Stimulated activated naive CD4-positive, alpha-beta T cell treated with Interleukin-2 at 50 U/mL for 16 hours (primary cell): ENCODE data around the gene CTNNBIP1.
"Not testable (repeated sequence)": the region's sequence is repeated elsewhere in the genome, so short reads cannot be mapped to it uniquely, and the experiment has no call there.

Experiments
- DNase-seq: peaks from one replicate; lab custom pipeline; 2025; lab: John Stamatoyannopoulos, UW

CTNNBIP1 gene

DNA sequence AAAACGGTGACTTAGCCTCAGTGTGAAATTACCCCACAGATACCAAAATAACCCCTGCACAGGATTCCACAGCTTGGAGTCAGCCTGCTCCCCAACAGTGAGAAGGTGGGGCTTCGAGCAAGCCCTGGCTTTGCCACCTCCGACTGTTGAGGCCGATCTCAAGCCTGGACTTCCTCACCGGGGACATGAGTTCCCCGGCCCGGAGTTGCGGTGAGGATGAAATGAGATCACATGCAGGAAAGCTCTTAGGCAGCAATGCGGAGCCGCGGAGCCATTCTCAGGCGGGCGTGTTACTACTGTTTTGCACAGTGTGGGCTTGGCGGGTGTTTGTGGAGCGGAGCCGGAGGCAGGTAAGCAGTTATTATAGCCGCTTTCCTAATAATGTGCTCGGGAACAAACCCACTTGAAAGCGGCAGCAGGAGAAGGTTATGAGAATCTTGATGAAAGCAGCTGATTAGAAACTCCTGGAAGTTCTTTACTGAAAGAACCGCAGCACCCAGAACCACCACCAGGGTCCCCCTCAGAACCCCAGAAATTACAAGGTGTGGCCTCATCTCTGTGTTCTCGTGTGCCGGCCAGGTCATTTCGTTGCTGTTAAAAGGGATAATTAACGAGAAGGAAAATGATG, 82.4 kb downstream of the CTNNBIP1 start:
- DNase-seq: peak; percentile 16

DNA sequence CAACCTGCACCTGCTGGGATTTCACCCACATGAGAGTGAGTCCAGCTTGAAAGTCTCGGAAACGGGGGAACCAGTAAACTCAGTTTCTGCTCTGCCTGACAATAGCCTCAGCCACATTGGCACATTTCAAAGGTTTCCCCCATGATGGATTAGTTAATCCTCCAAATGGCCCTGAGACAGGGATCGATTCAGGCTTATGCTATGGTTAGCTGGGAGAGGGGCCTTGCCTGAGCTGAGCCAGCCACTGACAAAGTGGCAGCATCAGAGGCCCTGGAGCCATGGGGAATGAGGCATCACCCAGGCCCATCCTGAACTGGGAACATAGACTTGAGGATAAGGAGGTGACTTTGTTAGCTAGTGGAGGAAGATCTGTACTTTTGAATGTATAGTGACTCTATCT, 83.5 kb downstream of the CTNNBIP1 start:
- DNase-seq: no peak

DNA sequence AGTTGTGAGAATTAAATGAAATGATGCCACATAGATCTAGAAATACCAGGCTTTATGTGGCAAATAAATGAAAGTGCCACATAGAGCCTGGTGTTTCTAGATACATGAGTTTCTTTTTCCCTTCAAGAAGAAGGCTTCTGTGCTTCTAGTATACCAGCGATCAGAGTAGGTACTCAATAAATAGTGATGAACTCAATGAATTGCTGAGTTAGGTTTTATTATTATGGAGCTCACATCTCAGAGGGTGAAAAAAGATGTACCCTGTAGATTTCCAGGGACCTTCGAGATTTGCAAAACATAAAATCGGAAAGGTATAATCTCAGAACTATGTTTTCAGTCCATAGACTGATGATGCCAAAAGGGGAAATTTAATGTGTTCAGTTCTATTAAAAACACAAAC, 84.0 kb downstream of the CTNNBIP1 start:
- DNase-seq: no peak

DNA sequence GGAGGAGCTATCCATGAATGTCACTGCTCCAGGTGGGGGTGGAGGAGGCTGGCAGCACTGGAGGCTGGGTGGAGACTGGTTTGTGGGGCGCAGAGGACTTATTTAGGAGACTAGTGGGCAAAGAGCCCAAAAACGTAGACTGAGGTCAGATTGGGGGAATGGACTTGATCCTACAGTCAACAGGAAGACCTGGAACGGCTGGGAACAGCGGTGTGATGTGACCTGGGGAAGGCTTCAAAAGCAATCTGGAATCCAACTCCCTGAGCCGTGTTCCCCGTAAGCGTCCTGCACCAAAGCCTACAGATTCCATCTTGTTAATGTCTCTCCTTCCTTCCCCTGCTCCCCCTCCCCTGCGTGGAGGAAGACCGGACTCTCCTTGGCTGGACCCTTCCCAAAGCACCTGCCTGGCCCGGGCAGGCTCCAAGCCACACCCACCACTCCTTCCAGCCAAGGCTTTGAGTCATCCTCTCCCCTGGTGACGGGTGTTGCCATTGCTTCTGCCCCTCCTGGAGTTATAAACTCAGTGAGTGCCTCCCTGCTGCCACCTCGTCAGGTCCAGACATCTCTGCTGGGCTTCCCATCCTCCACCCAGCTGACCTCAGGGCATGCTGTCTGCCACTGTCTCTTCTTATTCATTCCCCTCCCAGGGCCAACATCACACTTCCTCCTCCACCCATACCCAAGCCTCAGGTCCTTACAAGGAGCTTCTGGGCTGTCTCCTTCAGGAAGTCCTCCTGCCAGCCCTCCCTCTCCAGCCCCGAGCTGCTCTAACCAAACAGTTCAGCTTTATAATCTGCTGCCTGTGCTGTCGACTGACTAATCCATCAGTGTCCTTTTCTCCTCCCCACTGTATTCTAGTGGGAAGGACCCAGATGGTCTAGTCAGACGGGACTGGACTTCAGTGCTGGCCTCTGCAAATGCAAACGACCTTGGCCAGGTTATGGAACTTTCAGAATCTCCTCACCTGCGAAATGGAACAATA, 84.7 kb downstream of the CTNNBIP1 start:
- DNase-seq: peak; percentile 19

DNA sequence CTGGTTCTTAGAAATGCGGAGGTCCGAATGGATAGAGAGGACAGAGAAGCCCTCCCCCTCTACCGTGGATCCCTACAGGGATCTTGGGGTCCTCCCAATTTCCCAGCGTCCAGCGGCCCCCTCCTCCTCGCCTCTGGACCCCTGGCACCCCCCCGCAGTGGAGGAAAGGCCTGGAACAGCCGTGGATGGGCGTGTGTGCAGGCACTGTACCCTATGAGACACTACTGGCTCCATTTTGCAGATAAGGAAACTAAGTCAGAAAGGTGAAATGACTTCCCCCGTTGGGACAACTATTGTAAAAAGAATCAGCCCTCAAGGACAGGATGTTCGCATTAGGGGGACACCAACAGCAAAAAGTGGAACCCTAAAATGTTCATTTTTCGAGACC, 85.4 kb downstream of the CTNNBIP1 start:
- no peak for DNase-seq

DNA sequence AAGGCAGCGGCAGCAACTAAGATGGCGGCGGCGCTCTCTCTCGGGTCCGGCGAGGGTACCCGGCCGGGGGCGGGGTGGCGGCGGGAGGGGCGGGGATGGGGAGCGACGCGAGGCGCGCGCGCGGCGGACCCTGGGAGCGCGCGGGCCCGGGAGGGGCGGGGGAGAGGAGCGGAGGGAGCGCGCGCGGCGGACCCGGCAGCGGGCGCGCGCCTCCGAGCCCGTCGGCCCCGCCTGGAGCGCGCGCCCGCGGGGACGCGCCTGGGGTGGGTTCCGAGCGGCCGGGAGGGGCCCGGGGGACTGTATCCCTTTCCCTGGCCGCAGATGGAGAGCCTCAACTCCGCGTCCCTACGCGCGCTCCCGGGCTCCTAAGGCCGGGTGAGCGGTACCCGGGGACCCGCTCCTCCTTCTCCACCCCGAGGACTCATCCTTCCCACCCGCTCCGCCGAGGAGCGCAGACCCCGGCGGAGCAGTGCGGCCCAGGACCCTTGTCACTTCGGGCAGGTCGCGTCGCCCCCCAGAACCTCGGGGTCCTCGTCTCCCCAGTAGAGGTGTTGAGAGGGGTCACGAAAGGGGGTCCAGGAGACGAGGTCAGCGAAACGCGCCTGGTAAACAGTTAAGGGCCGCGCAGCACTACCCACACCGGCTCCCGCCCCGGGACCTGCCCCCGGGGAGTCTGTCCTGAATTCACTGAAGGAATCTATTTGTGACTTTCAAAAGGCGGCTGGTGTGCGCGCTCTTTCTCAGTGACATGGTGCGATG, 85.9 kb downstream of the CTNNBIP1 start, which contains the start of gene CLSTN1:
CLSTN1 (minus strand) TSS at position 23 of the 759 bp plus-strand sequence. CDS start 232 bp downstream, outside the sequence.
- peak; percentile 86 for DNase-seq

DNA sequence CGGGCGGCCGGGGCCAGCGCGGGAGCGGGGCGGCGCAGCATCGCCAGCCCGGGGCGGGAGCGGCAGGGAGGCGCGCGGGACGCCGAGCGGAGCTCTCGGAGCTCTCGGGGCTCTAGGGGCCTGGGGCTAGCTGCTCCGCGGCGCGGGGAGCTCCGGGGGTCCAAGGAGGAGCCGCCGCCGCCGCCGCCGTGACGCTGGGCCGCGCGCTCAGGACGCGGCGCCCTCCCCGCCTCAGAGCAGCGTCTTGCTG, 86.5 kb downstream of the CTNNBIP1 start:
- no peak for DNase-seq

DNA sequence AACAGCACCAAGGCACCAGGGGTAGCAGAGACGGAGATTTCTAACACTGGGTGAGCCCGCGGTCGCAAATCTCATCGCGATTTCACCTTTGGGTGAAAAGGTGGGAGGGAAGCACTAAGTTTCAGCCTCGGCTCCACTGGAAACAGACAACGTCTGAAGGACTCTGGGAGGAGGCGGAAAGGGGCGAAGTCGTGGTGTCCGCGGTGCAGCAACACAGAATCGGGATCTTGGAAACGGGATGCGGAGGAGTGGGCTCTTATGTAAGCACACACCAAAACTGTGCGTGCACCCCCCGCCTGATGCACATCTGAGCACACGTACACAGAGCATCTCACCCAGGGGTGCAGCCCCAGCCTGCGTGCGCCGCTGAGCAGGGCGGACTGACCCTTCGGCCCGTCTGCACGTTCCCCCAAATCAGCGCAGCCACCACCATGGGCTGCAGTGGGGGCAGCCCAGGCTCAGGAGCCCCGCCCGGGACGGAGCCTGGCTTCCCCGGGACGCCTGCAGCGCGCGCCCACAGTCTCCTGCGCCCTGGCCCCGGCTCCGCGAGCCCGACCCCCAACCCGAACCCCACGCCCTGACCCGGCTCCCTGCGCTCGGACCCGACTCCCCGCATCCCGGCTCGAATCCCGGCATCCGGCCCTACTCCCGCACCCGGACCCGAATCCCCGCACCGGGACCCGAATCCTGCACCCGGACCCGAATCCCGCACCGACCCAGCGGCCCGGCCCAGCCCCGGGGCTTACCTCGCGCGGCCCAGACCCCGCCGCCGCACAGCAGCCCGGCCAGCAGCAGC, 87.0 kb downstream of the CTNNBIP1 start:
- DNase-seq: peak; percentile 35

DNA sequence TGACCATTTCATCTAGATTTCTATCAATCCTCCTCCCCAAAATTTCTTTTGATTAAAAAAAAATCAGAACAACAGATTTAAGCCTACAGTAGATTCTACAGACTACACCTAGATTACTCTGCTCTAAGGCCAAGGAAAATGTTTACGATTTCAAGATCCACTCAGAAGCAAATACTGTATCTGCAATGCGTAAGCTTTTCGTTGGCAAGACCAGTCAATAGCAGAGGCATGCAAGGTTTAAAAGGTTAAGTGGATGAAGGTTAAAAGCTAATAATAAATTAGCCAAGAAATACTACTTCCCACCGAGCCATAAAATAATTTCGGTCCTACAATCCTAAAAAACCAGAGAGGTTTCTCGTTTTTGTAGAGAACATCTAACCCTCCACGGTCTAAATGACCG, 87.6 kb downstream of the CTNNBIP1 start:
- no peak for DNase-seq

DNA sequence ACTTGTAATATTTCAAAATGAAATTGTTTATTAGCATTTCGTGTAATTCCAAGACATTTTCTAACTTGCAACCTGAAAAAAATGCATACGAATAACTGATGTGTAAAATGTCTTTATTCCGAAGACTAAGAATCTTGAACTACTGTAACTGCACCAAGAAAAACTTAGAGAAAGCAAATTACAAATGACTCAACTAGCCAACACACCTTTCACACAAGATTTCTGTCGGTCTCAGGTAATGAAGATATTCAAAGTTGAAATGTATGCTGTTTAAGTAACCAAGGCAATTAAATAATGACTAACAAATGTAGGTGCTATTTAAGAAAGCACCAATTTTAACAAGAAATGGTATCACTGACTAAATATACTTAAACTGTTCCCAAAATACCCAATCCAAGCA, 88.4 kb downstream of the CTNNBIP1 start:
- DNase-seq: no peak

DNA sequence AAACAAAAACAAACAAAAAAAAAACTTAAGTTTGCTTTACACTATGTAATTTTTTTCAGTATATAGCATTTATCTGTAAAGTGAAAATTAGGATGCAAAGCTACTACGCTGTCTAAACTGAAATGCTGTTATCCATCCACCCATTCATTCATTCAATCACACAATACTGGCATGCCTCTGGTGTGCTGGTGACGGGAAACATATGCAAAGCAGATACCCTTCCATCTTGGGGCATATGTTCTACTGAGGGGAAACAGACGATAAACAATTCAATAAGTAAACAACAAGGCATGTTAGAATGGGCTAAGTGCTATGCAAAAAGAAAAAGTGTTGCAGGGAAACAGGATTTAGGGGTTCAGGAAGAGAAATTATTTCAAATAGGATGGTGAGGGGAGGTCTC, 89.5 kb downstream of the CTNNBIP1 start:
- no peak for DNase-seq

DNA sequence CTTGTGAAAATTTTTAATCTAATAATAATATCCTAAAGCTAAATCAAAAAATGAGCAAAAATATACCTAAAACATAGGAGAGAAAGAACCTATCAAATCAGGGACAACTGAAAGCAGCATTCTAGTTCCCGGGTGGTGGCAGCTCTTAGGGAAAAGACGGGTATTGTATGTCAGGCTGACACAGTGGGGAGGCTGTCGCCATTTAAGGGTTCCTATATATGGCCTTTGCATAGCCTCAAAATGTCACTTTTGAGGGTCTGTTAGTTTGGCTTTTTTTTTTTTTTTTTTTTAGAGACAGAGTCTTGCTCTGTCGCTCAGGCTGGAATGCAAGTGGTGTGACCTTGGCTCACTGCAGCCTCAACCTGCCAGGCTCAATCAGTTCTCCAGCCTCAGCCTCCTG, 92.3 kb downstream of the CTNNBIP1 start:
- DNase-seq: no peak

DNA sequence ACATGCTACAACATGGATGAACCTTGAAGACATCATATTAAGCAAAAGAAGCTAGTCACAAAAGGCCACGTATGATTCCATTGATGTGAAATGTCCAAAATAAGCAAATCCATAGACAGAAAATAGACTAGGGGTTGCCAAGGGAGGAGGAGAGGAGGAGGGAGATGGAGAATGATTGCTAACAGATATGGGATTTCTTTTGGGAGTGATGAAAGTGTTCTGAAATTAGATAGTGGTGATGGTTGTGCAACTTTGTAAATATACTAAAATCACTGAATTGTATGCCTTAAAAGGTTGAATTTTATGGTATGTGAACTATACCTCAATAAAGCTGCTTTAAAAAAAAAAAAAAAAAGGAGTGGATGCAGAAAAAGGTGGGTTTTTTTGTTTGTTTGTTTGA, 93.9 kb downstream of the CTNNBIP1 start:
- no peak for DNase-seq

DNA sequence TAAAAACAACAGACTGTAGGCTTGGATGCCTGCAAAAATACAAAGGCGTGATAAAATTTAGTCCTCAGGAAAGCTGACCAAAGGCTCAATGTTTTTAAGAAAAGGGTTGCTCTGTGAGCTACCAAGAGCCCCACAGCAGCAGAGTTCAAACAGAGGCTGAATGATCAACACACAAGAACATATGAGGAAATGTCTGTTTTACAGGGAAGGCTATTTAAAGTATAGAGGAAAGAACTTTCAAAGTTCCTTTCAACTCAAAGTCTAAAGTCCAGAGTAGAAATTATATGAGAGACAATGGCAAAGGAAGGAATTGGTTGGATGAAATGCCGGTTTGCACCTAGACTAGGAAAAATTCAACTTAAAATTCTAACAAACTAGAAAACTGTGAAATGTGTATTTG, 94.9 kb downstream of the CTNNBIP1 start:
- no peak for DNase-seq

DNA sequence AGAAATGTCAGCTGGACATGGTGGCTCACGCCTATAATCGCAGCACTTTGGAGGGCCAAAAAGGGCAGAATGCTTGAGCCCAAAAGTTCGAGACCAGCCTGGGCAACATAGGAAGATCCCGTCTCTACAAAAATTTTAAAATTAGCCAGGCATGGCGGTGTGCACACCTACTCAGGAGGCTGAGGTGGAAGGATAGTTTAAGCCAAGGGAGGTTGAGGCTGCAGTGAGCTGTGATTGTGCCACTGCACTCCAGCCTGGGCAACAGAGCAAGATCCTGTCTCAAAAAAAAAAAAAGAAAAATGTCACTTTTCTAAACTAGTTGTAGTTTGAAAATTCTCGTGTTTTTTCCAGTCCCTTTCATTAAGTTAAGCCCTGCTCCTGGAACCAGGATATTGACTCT, 95.5 kb downstream of the CTNNBIP1 start:
- DNase-seq: no peak

DNA sequence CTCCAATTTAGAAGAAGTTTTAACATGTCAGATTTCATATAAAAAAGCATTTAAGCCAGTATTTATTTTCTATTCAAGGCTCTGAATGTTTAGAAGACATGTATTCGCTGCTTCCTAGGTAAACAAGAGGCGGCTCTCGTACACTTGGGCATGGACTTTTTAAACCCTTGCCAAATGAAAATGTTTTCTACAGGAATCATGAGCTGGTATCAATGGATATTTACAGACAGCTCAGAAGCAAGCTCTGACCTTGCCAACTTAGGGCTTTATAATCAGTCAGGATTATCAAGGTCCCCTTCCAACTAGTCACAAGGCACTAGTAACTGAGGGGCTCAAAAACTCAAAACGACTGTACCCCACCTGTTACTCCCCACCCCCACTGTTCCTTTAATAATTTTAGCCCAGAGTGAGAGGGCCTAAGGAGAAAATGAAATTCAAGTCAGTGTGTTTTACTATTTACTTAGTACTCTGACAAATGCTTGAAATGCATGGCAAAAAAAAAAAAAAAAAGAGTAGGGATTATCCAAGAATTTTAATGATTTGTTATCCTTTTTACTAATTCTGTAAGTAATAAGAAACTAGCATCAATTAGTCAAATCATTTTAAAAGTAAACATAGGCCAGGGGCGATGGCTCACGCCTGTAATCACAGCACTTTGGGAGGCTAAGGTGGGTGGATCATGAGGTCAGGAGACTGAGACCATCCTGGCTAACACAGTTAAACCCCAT, 98.7 kb downstream of the CTNNBIP1 start:
- no peak for DNase-seq

DNA sequence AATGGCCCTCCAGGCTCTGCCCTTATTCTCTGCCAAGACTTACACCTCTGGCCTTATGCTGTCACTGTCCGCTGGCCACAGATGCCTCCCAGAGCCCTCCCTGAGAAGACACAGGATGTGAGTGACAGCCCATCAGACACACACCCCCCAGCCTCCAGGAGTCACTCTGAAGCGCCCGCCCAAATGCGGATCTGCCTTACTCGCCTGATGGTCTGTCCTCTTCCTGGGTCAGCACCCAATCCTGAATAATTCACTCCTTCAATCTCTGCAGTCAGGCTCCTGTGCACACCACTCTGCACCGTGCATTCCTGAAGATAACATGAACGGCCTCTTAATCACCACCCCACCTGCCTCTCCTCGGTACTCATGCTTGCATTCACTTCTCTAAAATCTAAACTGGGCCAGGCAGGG, 101.0 kb downstream of the CTNNBIP1 start:
- no peak for DNase-seq

DNA sequence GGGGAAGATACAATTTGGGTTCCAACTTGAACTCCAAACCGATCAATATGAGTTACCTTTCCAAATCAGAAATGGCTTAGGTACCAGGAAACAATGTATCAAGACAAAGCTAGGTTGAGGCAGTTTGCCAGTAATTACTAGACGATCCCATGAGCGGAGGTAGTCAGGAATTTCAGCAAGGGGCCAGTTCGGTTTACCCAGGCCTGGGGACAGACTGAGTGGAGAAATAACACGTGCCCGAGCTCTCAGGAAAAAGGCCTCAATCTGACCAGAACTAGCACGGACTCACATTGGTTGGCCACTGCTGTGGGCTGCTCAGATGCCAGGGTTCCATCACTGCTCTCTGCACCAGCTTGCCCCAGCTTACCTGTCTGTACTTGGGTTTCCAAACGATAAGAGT, 101.6 kb downstream of the CTNNBIP1 start:
- no peak for DNase-seq

DNA sequence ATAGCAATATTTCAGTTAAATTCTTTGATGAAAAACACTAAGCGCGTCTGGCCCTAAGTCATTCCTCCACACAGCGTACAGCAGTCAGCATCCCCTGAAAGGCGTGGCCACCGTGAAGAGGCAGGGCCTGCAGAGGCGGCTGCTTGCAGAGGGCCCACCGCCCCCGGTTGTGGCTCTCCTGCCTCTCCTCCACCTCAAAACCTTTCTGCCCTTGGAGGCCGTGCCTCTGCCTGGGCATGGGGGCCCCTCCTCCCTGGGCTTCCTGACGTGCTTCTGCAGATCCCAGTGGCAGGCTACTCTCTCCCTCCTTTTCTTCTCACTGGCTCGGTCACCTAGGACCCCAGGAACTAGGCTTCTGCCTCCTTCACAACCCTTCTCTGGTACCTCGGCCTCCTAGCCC, 102.5 kb downstream of the CTNNBIP1 start:
- DNase-seq: no peak

DNA sequence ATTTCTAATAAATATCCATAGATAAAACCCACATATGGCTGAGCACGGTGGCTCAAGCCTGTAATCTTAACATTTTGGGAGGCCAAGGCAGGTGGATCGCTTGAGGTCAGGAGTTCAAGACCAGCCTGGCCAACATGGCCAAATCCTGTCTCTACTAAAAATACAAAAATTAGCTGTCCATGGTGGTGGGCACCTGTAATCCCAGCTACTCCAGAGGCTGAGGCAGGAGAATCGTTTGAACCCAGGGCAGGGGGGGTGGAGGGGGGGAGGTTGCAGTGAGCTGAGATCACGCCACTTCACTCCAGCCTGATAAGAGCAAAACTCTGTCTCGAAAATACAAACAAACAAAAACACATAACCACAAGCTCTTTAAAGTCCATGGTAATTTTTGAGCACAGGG, 104.1 kb downstream of the CTNNBIP1 start:
- DNase-seq: not testable (repeated sequence)

DNA sequence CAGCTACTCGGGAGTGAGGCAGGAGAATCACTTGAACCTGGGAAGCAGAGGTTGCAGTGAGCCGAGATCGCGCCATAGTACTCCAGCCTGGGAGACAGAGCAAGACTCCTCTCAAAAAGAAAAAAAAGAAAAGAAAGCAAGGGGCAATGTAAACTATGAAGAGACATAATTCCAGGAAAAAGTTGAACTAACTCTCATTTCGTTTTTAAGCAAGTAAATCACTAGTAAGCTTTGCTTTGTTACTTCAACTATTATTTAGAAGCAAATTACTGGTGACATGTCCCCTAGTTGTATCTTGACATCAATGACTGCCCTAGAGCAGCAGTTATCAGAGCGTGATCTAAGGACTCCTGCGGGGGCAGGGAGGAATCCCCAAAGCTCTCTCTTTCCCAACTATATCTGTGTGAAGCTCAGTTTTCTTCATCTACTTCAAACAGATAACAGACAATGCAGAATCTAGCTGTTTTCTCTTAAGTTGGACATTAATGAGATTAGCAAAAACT, 105.0 kb downstream of the CTNNBIP1 start:
- no peak for DNase-seq
